HepG2 (cell line): Measurements from ENCODE around the gene CCDC177. TPM values are rescaled to one million over a fixed set of nuclear protein-coding genes. Genes with fewer than 3 reads are reported as not detected.

ENCODE experiments used
- ATAC-seq: fragments of 200-7000 bp; cut with Tn5 transposase; 3 replicates; pipeline ENCODE4 v1.9.1; 2020; ENCODE audit warnings: mild to moderate bottlenecking, moderate library complexity
- BruUV-seq: library from RNA; stranded (reverse); fragments of 400-500 nt; replicated peaks from 2 replicates; lab custom pipeline; 2021; lab: Mats Ljungman, UMichigan
- CTCF ChIA-PET: fragments of 300-600 bp; formaldehyde crosslinking; extraction: SDS; loops from one replicate; lab custom pipeline; 2021; ENCODE audit warnings: low total read pairs, inconsistent platforms, low intra/inter-chr PET ratio; lab: Yijun Ruan, JAX
- POLR2A ChIA-PET: fragments of 350-600 bp; sonication (Branson Sonifier 250); formaldehyde crosslinking; loops from one replicate; lab custom pipeline; 2020; ENCODE audit warnings: antibody characterized with exemption, inconsistent platforms; lab: Yijun Ruan, JAX
- DNase-seq: peaks from one replicate; pipeline ENCODE4 v3.0.0-alpha.2; 2015; ENCODE audit warnings: low spot score
- FAIRE-seq: peaks from 3 replicates; lab custom pipeline; 2011; peaks lifted over from hg19 to GRCh38; lab: Jason Lieb, UNC
- H2AFZ ChIP-seq: one replicate; pipeline ENCODE4 v1.6.1; 2011; ENCODE audit warnings: low read length, inconsistent platforms
- H3K27ac ChIP-seq: fragments of 300-600 bp; 3 replicates; pipeline ENCODE4 v1.8.0; 2011; ENCODE audit warnings: mixed run types, mild to moderate bottlenecking, mixed read lengths, low read length, inconsistent platforms; ENCODE audit not compliant: insufficient read depth; ENCODE audit errors: extremely low read length
- H3K27me3 ChIP-seq, 2 experiments: fragments of 200-600 bp in 1 of 2; 2 replicates in 1 of 2; 3 replicates in 1 of 2; pipeline versions ENCODE4 v1.6.0 to v1.8.0; 2011; ENCODE audit warnings: low read length in 2 of 2, mild to moderate bottlenecking in 2 of 2, moderate library complexity in 2 of 2, inconsistent platforms in 1 of 2; ENCODE audit not compliant: insufficient read depth in 2 of 2, control insufficient read depth in 1 of 2
- H3K36me3 ChIP-seq, 2 experiments: fragments of 200-600 bp in 1 of 2; replicated peaks in 1 of 2; 2 replicates in 1 of 2; 3 replicates in 1 of 2; pipeline versions ENCODE4 v1.5.1 to v1.8.0; 2011; ENCODE audit warnings: low read length in 2 of 2, inconsistent platforms in 1 of 2; ENCODE audit not compliant: insufficient read depth in 2 of 2, control insufficient read depth in 1 of 2
- H3K4me1 ChIP-seq: 2 replicates; pipeline ENCODE4 v1.5.1; 2012; ENCODE audit warnings: low read length, inconsistent platforms; ENCODE audit not compliant: insufficient read depth
- H3K4me2 ChIP-seq: 2 replicates; pipeline ENCODE4 v1.6.0; 2011; ENCODE audit warnings: low read depth, low read length, inconsistent platforms
- H3K4me3 ChIP-seq, 3 experiments: fragments of 200-600 bp in 1 of 3; sonication (generic), shearing (Covaris generic) in 1 of 3; replicated peaks in 1 of 3; 2 replicates each; pipeline ENCODE4 v1.5.1; 2011 to 2016; ENCODE audit warnings: low read length in 3 of 3, inconsistent platforms in 2 of 3, low read depth in 2 of 3, mild to moderate bottlenecking in 2 of 3, control low read depth in 1 of 3, mixed read lengths in 1 of 3; ENCODE audit not compliant: insufficient read depth in 1 of 3
- H3K79me2 ChIP-seq: one replicate; pipeline ENCODE4 v1.6.1; 2011; ENCODE audit warnings: low read length, inconsistent platforms; ENCODE audit not compliant: insufficient read depth
- H3K9ac ChIP-seq: 2 replicates; pipeline ENCODE4 v1.6.0; 2011; ENCODE audit warnings: mild to moderate bottlenecking, low read depth, low read length, inconsistent platforms; ENCODE audit not compliant: insufficient read depth
- H3K9me3 ChIP-seq: 2 replicates; pipeline ENCODE4 v1.5.1; 2012; ENCODE audit warnings: mild to moderate bottlenecking, low read length
- H4K20me1 ChIP-seq: 2 replicates; pipeline ENCODE4 v1.6.0; 2011; ENCODE audit warnings: inconsistent platforms, mild to moderate bottlenecking, low read length, moderate library complexity; ENCODE audit not compliant: insufficient read depth
- AFF4 ChIP-seq: sonication (generic); formaldehyde crosslinking; IDR thresholded peaks from 2 replicates; pipeline ENCODE4 v1.4.0; 2020; ENCODE audit warnings: missing genetic modification reagents
- HNF4G ChIP-seq, 2 experiments: sonication (generic) in 1 of 2; formaldehyde crosslinking in 1 of 2; IDR thresholded peaks; 2 replicates each; pipeline versions ENCODE4 v1.4.0 to v1.6.1; 2011 to 2020; ENCODE audit warnings: borderline replicate concordance in 2 of 2, low read depth in 2 of 2, mild to moderate bottlenecking in 2 of 2, low read length in 1 of 2, missing genetic modification reagents in 1 of 2, moderate library complexity in 1 of 2
- IKZF1 ChIP-seq: fragments of 450-650 bp; IDR thresholded peaks from 2 replicates; pipeline ENCODE4 v1.7.1; 2016
- MYNN ChIP-seq: sonication (generic); formaldehyde crosslinking; IDR thresholded peaks from 2 replicates; pipeline ENCODE4 v1.4.0; 2020; ENCODE audit warnings: mild to moderate bottlenecking, low read depth, missing genetic modification reagents
- NR2C2 ChIP-seq: sonication (generic); formaldehyde crosslinking; IDR thresholded peaks from 2 replicates; pipeline ENCODE4 v1.4.0; 2020; ENCODE audit warnings: missing genetic modification reagents, mild to moderate bottlenecking, moderate library complexity, borderline replicate concordance
- PCBP1 ChIP-seq: fragments of 200-400 bp; formaldehyde crosslinking; IDR thresholded peaks from 2 replicates; pipeline ENCODE4 v1.6.1; 2017; ENCODE audit warnings: mild to moderate bottlenecking, low read depth, low read length, borderline replicate concordance
- SMC3 ChIP-seq: IDR thresholded peaks from 2 replicates; pipeline ENCODE4 v1.6.1; 2011; ENCODE audit warnings: low read length, improper control_type of control experiment
- WIZ ChIP-seq: sonication (generic); formaldehyde crosslinking; IDR thresholded peaks from 2 replicates; pipeline ENCODE4 v1.5.1; 2020; ENCODE audit warnings: mild to moderate bottlenecking, missing genetic modification reagents
- YY1 ChIP-seq: IDR thresholded peaks from 2 replicates; pipeline ENCODE4 v1.6.1; 2011; ENCODE audit warnings: low read length, low read depth, moderate library complexity, mild to moderate bottlenecking; ENCODE audit not compliant: insufficient read depth, insufficient replicate concordance
- ZHX1 ChIP-seq: sonication (generic); formaldehyde crosslinking; IDR thresholded peaks from 2 replicates; pipeline ENCODE4 v1.8.1; 2022; ENCODE audit warnings: low read depth, mild to moderate bottlenecking, missing genetic modification reagents
- ZNF652 ChIP-seq: IDR thresholded peaks from 2 replicates; pipeline ENCODE4 v1.6.1; 2016; ENCODE audit warnings: low read depth, borderline replicate concordance
- ZSCAN30 ChIP-seq: sonication (generic); formaldehyde crosslinking; IDR thresholded peaks from 2 replicates; pipeline ENCODE4 v1.5.0; 2020; ENCODE audit warnings: mild to moderate bottlenecking, missing genetic modification reagents
- WGBS: methylation state at CpG from one replicate; pipeline ENCODE4 v1.1.6; 2017; ENCODE audit warnings: low lambda C conversion rate; 5-methylcytosine and 5-hydroxymethylcytosine counted together
- in situ Hi-C: cut with HindIII; loops from 2 replicates; pipeline ENCODE4 v1.10.0; 2017; ENCODE audit warnings: low pct_unique_long_range_greater_than_20kb; ENCODE audit not compliant: extremely low pct_ligation_motif_present
- intact Hi-C: fragments of 100-400 bp; cut with micrococcal nuclease; formaldehyde crosslinking; loops from one replicate; pipeline ENCODE4 v1.10.0; 2022; ENCODE audit not compliant: unreplicated experiment
- polyA plus RNA-seq, 8 experiments: library from polyadenylated mRNA; depleted of rRNA in 3 of 8; stranded (reverse) in 7 of 8; unstranded in 1 of 8; fragments of >200 nt; fragmentation: Illumina TruSeq in 4 of 8; extraction: Trizol in 4 of 8; gene quantifications; 2 replicates each; pipeline versions ENCODE4 v1.2.1 to v1.2.3, GENCODE V29; 2011 to 2016; ENCODE audit warnings: low read depth in 4 of 8, missing spikeins in 1 of 8, mixed read lengths in 1 of 8; ENCODE audit not compliant: insufficient read depth in 1 of 8
- total RNA-seq, 5 experiments: library from RNA; depleted of rRNA; stranded (reverse); fragments of >200 nt; fragmentation: Illumina TruSeq; extraction: Trizol; gene quantifications; 2 replicates each; pipeline ENCODE4 v1.2.3, GENCODE V29; 2016; ENCODE audit warnings: low read depth in 1 of 5

CCDC177 gene
- total and polyA plus RNA-seq, 2 of the 13 experiments (the other 11 are each of a cell fraction or from before 2014, with no cell fraction given) = not detected

DNA sequence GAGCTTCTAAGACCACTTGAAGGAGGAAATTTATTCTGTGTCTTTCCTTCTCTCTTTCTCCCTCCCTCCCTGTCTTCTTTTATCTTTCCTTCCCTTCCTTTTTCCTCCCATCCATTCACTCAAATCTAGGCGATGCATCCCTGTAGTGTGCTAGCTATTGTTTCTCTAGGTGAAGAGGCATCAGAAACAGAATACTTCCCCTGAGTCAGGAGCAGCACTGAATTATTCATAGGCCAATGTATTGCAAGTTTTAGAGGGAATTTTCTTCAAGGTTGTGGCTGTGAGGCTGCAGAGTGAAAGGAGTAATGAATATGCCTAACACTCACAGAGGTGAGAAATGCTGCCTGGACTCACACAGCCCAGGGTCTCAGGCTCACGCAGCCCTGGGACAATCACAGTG lies 23.2 kb downstream of the CCDC177 start (continued):
- no peak for TF ChIP-seq ZSCAN30 (CRISPR knock-in tag)

GRCh38 chr14:69548566-69548965 lies 26.1 kb downstream of the CCDC177 start:
- ChIA-PET POLR2A (no interaction called here), CTCF (no interaction called here)
- WGBS = 31% methylated on average over 8 of the region's 8 CpGs
- Histone ChIP-seq H3K9me3 (no peaks in the 10 kb centered on the region), H2AFZ (no peak overlapping the region), H4K20me1 (no peaks in the 10 kb centered on the region), H3K4me3 (no peak overlapping the region), H3K27ac (no peak overlapping the region), H3K4me1 (no peaks in the 10 kb centered on the region), H3K9ac (no peak overlapping the region), H3K36me3 (no peaks in the 10 kb centered on the region), H3K4me2 (no peak overlapping the region), H3K79me2 (no peaks in the 10 kb centered on the region), H3K27me3 (peaks cover 1 to 14% of the 10 kb centered on the region in 2 experiments; a peak in 3 of 5 replicates)
- no TSS peak for BruUV-seq
- ATAC-seq = no peak
- no peak for FAIRE-seq
- DNase-seq = no peak
- intact Hi-C loops (loop anchor here (2.0 kb wide), 1 partner anchor 26 kb away; the partner anchor contains the start of gene CCDC177), in situ Hi-C loops (no loop called here)
- TF ChIP-seq ZHX1 (no peak), ZNF652 (no peak), PCBP1 (no peak), AFF4 (CRISPR knock-in tag) (no peak), NR2C2 (CRISPR knock-in tag) (no peak), WIZ (CRISPR knock-in tag) (no peak), MYNN (CRISPR knock-in tag) (no peak), YY1 (no peak), HNF4G (IDR thresholded peaks at IDR 0.05; ENCODE audit: borderline replicate concordance, low read depth, low read length) (no peak), HNF4G (CRISPR knock-in tag; IDR thresholded peaks at IDR 0.05; ENCODE audit: borderline replicate concordance, low read depth) (no peak), IKZF1 (no peak), SMC3 (no peak)
